Spinal cord (tissue), 10 donors: ENCODE data around the gene ATP2B1. TPM values are rescaled to one million over a fixed set of nuclear protein-coding genes. Genes with fewer than 3 reads are reported as not detected.

ENCODE experiments used
- DNase-seq, 6 donors: peaks; one replicate each; pipeline versions ENCODE4 v3.0.0 to v3.0.0-alpha.2; 2013 to 2015; ENCODE audit warnings: low spot score in 6 of 6, low read depth in 4 of 6
- H3K27ac ChIP-seq: one replicate; pipeline ENCODE4 v1.5.1; 2013; ENCODE audit warnings: low read depth, low read length, control low read depth
- H3K27me3 ChIP-seq: one replicate; pipeline ENCODE4 v1.6.1; 2013; ENCODE audit warnings: low read length; ENCODE audit not compliant: control insufficient read depth, insufficient read depth
- H3K36me3 ChIP-seq: one replicate; pipeline ENCODE4 v1.6.1; 2013; ENCODE audit warnings: low read length; ENCODE audit not compliant: control insufficient read depth, insufficient read depth
- H3K4me1 ChIP-seq: one replicate; pipeline ENCODE4 v1.6.1; 2013; ENCODE audit warnings: low read length; ENCODE audit not compliant: control insufficient read depth, insufficient read depth
- H3K4me3 ChIP-seq: one replicate; pipeline ENCODE4 v1.5.1; 2013; ENCODE audit warnings: low read depth, low read length, control low read depth
- H3K9me3 ChIP-seq: one replicate; pipeline ENCODE4 v1.6.1; 2013; ENCODE audit warnings: low read length; ENCODE audit not compliant: control insufficient read depth, insufficient read depth
- WGBS: methylation state at CpG from one replicate; pipeline ENCODE4 v1.1.5; 2013; ENCODE audit warnings: missing lambda C conversion rate; ENCODE audit not compliant: insufficient coverage; 5-methylcytosine and 5-hydroxymethylcytosine counted together
- polyA plus RNA-seq, 2 donors: library from polyadenylated mRNA; unstranded; fragments of 120-200 nt; gene quantifications; one replicate each; pipeline ENCODE4 v1.2.1, GENCODE V29; 2013; ENCODE audit not compliant: insufficient read length in 2 of 2
- total RNA-seq, 2 donors: library from RNA; depleted of rRNA in 1 of 2; stranded (reverse); fragments of 120-200 nt in 1 of 2; fragments of >200 nt in 1 of 2; gene quantifications; one replicate each; pipeline versions ENCODE4 v1.2.3 to v1.2.4, GENCODE V29; 2013 to 2014
- donor health status: healthy.

Gene ATP2B1
- total and polyA plus RNA-seq, 4 donors, result 70.1 to 158 (median 82.4) TPM

DNA sequence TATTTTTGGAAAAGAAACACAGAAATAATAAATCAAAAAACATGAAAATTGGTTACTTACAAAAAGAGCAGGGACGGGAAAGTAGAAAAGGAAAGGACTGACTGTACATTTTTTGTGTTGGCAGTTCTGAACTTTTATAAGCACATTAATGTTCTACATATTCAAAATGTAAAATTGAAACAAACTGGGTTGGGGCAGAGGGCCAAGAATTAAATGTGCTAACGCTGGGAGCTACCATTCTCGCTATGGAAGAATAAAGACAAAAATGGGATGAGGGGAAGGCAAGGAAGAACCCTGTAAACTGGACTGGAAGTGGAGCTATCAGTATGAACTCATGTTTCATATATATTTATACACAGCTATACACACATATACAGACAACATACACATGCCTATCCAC is 24.5 kb downstream of the ATP2B1 start:
- DNase-seq, result peak in 1 of 6 donors; percentile 16
- WGBS, result no CpG with 5 or more reads among the region's 3 CpGs
- H3K27me3 ChIP-seq, result no peaks in the 10 kb centered on the region

GRCh38 chr12:89682284-89682683 is 26.4 kb downstream of the ATP2B1 start:
- WGBS, result no CpG with 5 or more reads among the region's 3 CpGs
- Histone ChIP-seq H3K27me3 (no peaks in the 10 kb centered on the region), H3K27ac (no peak overlapping the region), H3K36me3 (no peaks in the 10 kb centered on the region), H3K9me3 (peaks cover 6% of the 10 kb centered on the region), H3K4me3 (no peak overlapping the region), H3K4me1 (no peaks in the 10 kb centered on the region)
- DNase-seq, result no peak

More for the DNA sequence above, 24.5 kb downstream of the ATP2B1 start:
- H3K9me3 ChIP-seq, result peaks cover 6% of the 10 kb centered on the region
- H3K4me3 ChIP-seq, result no peak overlapping the region
- H3K4me1 ChIP-seq, result no peaks in the 10 kb centered on the region
- H3K36me3 ChIP-seq, result no peaks in the 10 kb centered on the region
- no peak overlapping the region for H3K27ac ChIP-seq

DNA sequence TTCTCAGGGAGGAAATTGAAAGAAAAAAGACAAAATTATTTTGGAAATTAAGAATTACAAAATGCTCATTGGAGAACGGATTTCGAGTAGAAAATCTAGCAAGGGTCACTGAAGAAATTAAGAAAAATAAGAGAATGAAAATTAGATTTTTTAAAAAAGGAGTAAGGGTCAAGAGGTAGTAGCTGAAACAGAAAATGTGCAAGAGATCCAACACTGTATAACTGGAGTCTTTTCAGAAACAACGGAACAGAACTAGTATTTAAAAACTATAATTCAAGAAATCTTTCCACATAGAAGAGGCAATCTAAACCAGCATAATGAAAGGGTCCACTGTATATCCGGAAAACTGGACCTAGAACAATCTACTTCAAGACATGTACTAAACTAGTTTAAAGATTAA is 28.2 kb downstream of the ATP2B1 start:
- H3K27ac ChIP-seq, result no peak overlapping the region
- H3K27me3 ChIP-seq, result no peaks in the 10 kb centered on the region
- no peaks in the 10 kb centered on the region for H3K4me1 ChIP-seq
- no peaks in the 10 kb centered on the region for H3K36me3 ChIP-seq
- peaks cover 6% of the 10 kb centered on the region for H3K9me3 ChIP-seq
- DNase-seq, result no peak
- WGBS, result 97% methylated on average over 3 of the region's 4 CpGs
- H3K4me3 ChIP-seq, result no peak overlapping the region

DNA sequence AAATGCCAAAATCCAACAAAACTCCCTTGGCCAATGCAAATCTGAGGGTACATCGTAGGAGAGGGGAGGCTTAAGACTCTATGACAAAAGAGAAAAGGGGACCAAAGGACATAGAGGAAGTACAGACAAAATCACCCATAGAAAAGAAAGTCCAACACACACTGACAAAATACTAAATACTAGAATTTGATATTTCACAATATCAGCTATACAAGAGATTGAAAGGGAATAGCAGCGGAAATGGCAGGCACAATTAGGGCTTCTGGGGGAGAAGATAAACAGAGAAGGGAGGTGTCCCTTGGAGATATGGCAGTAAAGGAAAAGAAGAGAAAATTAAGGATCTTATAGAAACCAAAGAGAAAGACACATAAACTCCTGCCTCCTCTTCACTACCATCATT is 29.0 kb downstream of the ATP2B1 start:
- Histone ChIP-seq H3K27ac (no peak overlapping the region), H3K36me3 (no peaks in the 10 kb centered on the region)
- no peak for DNase-seq

GRCh38 chr12:89678225-89678624 is 30.4 kb downstream of the ATP2B1 start:
- Histone ChIP-seq H3K9me3 (peaks cover 4% of the 10 kb centered on the region), H3K27ac (no peak overlapping the region), H3K27me3 (no peaks in the 10 kb centered on the region), H3K4me3 (no peak overlapping the region), H3K36me3 (no peaks in the 10 kb centered on the region), H3K4me1 (no peaks in the 10 kb centered on the region)
- DNase-seq, result no peak
- WGBS, result 40% methylated on average over 1 of the region's 2 CpGs

More for the DNA sequence above, 29.0 kb downstream of the ATP2B1 start:
- Histone ChIP-seq H3K4me1 (no peaks in the 10 kb centered on the region), H3K27me3 (no peaks in the 10 kb centered on the region), H3K9me3 (peaks cover 6% of the 10 kb centered on the region), H3K4me3 (no peak overlapping the region)
- no CpG with 5 or more reads among the region's 2 CpGs for WGBS

GRCh38 chr12:89676930-89677329 is 31.7 kb downstream of the ATP2B1 start:
- H3K9me3 ChIP-seq, result peaks cover 3% of the 10 kb centered on the region
- peak in 1 of 6 donors; percentile 44 for DNase-seq
- H3K4me1 ChIP-seq, result no peaks in the 10 kb centered on the region
- no peaks in the 10 kb centered on the region for H3K27me3 ChIP-seq
- WGBS, result 71% methylated on average over 1 of the region's 2 CpGs
- H3K4me3 ChIP-seq, result no peak overlapping the region
- H3K27ac ChIP-seq, result no peak overlapping the region
- no peaks in the 10 kb centered on the region for H3K36me3 ChIP-seq

DNA sequence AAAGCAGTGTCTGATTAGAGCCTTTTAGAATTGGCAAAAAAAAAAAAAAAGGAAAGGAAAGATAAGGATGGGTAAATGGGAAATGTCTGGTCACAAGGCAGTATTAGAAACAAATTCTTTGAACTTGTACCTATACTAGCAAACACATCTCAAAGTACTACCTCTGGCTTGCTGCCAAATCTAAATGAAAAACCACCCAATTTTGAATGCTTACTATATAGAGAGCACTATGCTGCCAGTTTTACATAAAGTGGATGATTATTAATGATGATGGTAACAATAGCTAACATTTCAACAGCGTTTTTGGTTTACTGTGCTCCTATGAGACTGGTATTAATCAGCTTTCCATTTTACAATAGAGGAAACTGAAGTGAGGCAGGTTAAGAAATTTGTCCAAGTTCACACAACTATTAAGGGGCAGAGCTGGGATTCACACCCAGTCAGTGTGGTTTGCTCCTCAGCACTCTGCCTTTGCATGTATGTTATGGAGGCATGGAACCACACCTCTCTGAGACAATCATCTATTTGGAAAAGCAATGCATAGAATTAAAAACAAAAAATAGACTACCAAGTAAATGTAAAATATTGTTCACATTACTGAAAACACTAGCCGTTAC is 34.2 kb downstream of the ATP2B1 start:
- H3K27ac ChIP-seq, result no peak overlapping the region
- H3K4me1 ChIP-seq, result no peaks in the 10 kb centered on the region
- WGBS, result no CpG with 5 or more reads among the region's 2 CpGs
- H3K4me3 ChIP-seq, result no peak overlapping the region
- DNase-seq, result peak in 1 of 6 donors; percentile 32
- H3K27me3 ChIP-seq, result no peaks in the 10 kb centered on the region
- H3K9me3 ChIP-seq, result no peaks in the 10 kb centered on the region
- H3K36me3 ChIP-seq, result no peaks in the 10 kb centered on the region

DNA sequence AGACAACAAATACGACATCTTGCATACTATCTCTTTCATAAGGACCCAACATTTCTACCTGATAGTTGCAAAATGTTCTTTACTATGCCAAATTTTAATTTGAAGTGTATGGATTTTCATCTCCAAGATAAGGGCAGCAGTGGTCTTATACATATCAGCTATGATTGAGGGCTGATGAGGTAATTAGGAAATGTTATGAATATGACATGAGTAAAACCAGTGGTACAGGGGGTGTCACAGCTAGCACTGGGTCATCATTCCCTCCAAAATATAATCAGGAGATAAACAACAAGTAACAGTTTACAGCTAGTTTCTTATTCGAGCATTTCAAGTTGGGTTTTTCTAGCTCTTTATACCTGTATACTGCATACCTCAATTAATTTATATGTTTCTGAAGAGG is 35.0 kb downstream of the ATP2B1 start:
- WGBS, result no CpG with 5 or more reads among the region's 2 CpGs
- no peaks in the 10 kb centered on the region for H3K36me3 ChIP-seq
- no peak overlapping the region for H3K27ac ChIP-seq
- no peaks in the 10 kb centered on the region for H3K27me3 ChIP-seq
- no peak for DNase-seq
- H3K4me3 ChIP-seq, result no peak overlapping the region
- no peaks in the 10 kb centered on the region for H3K4me1 ChIP-seq
- no peaks in the 10 kb centered on the region for H3K9me3 ChIP-seq

DNA sequence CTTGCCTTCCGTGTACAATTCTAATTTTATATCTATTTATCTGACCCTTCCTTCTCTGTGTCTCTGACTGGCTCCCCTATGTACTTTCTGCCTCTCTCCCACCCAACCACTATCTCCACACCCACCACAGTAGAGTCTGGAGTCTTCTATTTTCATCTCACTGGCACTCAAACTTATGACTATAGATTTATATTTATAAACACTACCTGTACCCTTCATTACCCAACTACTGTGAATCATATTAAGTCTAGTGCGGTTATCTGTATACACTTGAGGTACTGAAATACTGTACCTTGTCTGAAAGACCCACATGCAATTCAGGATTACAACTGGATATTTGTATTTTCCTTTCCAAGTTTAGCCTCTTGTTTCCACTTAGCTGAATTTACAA is 36.1 kb downstream of the ATP2B1 start:
- Histone ChIP-seq H3K4me1 (no peaks in the 10 kb centered on the region), H3K9me3 (no peaks in the 10 kb centered on the region), H3K4me3 (no peak overlapping the region), H3K36me3 (no peaks in the 10 kb centered on the region), H3K27me3 (no peaks in the 10 kb centered on the region), H3K27ac (no peak overlapping the region)
- no peak for DNase-seq
- 100% methylated on average over 1 of the region's 2 CpGs for WGBS

GRCh38 chr12:89671469-89671868 is 37.2 kb downstream of the ATP2B1 start:
- Histone ChIP-seq H3K36me3 (no peaks in the 10 kb centered on the region), H3K4me3 (no peak overlapping the region), H3K27me3 (no peaks in the 10 kb centered on the region), H3K27ac (no peak overlapping the region), H3K9me3 (no peaks in the 10 kb centered on the region), H3K4me1 (no peaks in the 10 kb centered on the region)
- DNase-seq, result no peak
- WGBS, result no CpG with 5 or more reads among the region's 4 CpGs
